GM23338 (cell line): Measurements from ENCODE around the gene FEM1A.

Experiments
- CREB1 ChIP-seq: fragments of 250-450 bp; sonication (Bioruptor Pico); IDR thresholded peaks from 2 replicates; pipeline ENCODE4 v1.5.0; 2020; ENCODE audit warnings: low read depth, mild to moderate bottlenecking, moderate library complexity
- EZH2 ChIP-seq: fragments of 200-600 bp; sonication (generic); IDR thresholded peaks from one replicate; pipeline ENCODE4 v1.8.0; 2017; ENCODE audit warnings: antibody characterized with exemption, mild to moderate bottlenecking, low read depth; ENCODE audit not compliant: unreplicated experiment
- EZH2phosphoT487 ChIP-seq: fragments of 200-600 bp; sonication (generic); IDR thresholded peaks from one replicate; pipeline ENCODE4 v1.8.1; 2018; ENCODE audit warnings: antibody characterized with exemption; ENCODE audit not compliant: unreplicated experiment
- JUNB ChIP-seq: IDR thresholded peaks from one replicate; pipeline ENCODE4 v1.6.1; 2016; ENCODE audit warnings: antibody characterized with exemption; ENCODE audit not compliant: unreplicated experiment
- POLR2AphosphoS5 ChIP-seq: IDR thresholded peaks from 2 replicates; pipeline ENCODE4 v1.6.1; 2016; ENCODE audit warnings: antibody characterized with exemption, low read depth
- ZNF114 ChIP-seq: fragments of 250-450 bp; sonication (Bioruptor Pico); IDR thresholded peaks from 2 replicates; pipeline ENCODE4 v1.5.0; 2020; ENCODE audit warnings: mild to moderate bottlenecking, moderate library complexity
- TF ChIP-seq, protein P1 (sequence below), 2 experiments: fragments of 200-600 bp in 1 of 2; sonication (generic) in 1 of 2; conservative IDR thresholded peaks; 2 replicates each; pipeline versions ENCODE4 v1.5.1 to v1.6.1; 2016 to 2017; ENCODE audit warnings: antibody characterized with exemption in 2 of 2, low read depth in 2 of 2, mild to moderate bottlenecking in 2 of 2, moderate library complexity in 1 of 2
- TF ChIP-seq, protein P2 (sequence below): IDR thresholded peaks from one replicate; pipeline ENCODE4 v1.6.1; 2018; ENCODE audit warnings: antibody characterized with exemption; ENCODE audit not compliant: unreplicated experiment
- TF ChIP-seq, protein P3 (sequence below): fragments of 250-450 bp; sonication (Bioruptor Pico); IDR thresholded peaks from 2 replicates; pipeline ENCODE4 v1.5.0; 2020; ENCODE audit warnings: mild to moderate bottlenecking, moderate library complexity

DNA sequence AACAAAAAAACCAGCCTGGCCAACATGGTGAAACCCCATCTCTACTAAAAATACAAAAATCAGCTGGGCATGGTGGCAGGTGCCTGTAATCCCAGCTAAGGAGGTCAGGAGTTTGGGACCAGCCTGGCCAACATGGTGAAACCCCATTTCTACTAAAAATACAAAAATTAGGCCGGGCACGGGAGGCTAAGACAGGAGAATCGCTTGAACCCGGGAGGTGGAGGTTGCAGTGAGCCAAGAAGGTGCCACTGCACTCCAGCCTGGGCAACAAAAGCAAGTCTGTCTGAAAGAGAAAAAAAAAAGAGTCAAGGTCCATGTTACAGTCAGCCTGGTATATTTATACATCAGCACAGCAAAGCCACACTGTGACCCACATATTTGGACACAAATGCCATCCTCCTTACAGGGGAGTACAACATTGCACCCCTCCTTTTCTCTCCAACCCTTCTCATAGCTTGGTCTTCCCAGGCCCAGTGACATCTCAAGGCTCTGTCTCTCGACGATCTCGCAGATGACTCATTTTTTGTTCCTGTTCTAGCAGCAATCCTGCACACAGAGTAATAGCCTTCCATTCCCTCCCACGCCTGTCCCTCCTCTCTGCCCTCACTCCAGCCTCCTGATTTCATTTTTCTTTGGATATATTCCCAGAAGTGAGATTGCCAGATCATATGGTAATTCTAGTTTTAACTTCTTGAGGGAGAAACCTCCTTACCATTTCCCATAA lies 46.9 kb upstream of the FEM1A start:
- TF ChIP-seq CREB1 (CRISPR knock-in tag), result no peak
- TF ChIP-seq, protein P1, sequence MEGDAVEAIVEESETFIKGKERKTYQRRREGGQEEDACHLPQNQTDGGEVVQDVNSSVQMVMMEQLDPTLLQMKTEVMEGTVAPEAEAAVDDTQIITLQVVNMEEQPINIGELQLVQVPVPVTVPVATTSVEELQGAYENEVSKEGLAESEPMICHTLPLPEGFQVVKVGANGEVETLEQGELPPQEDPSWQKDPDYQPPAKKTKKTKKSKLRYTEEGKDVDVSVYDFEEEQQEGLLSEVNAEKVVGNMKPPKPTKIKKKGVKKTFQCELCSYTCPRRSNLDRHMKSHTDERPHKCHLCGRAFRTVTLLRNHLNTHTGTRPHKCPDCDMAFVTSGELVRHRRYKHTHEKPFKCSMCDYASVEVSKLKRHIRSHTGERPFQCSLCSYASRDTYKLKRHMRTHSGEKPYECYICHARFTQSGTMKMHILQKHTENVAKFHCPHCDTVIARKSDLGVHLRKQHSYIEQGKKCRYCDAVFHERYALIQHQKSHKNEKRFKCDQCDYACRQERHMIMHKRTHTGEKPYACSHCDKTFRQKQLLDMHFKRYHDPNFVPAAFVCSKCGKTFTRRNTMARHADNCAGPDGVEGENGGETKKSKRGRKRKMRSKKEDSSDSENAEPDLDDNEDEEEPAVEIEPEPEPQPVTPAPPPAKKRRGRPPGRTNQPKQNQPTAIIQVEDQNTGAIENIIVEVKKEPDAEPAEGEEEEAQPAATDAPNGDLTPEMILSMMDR (conservative IDR thresholded peaks at IDR 0.05; ENCODE audit: low read depth in 2 of 2), result no peak
- no peak for TF ChIP-seq EZH2
- no peak for TF ChIP-seq EZH2phosphoT487
- TF ChIP-seq, protein P2, sequence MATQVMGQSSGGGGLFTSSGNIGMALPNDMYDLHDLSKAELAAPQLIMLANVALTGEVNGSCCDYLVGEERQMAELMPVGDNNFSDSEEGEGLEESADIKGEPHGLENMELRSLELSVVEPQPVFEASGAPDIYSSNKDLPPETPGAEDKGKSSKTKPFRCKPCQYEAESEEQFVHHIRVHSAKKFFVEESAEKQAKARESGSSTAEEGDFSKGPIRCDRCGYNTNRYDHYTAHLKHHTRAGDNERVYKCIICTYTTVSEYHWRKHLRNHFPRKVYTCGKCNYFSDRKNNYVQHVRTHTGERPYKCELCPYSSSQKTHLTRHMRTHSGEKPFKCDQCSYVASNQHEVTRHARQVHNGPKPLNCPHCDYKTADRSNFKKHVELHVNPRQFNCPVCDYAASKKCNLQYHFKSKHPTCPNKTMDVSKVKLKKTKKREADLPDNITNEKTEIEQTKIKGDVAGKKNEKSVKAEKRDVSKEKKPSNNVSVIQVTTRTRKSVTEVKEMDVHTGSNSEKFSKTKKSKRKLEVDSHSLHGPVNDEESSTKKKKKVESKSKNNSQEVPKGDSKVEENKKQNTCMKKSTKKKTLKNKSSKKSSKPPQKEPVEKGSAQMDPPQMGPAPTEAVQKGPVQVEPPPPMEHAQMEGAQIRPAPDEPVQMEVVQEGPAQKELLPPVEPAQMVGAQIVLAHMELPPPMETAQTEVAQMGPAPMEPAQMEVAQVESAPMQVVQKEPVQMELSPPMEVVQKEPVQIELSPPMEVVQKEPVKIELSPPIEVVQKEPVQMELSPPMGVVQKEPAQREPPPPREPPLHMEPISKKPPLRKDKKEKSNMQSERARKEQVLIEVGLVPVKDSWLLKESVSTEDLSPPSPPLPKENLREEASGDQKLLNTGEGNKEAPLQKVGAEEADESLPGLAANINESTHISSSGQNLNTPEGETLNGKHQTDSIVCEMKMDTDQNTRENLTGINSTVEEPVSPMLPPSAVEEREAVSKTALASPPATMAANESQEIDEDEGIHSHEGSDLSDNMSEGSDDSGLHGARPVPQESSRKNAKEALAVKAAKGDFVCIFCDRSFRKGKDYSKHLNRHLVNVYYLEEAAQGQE, result no peak
- no peak for TF ChIP-seq JUNB
- TF ChIP-seq POLR2AphosphoS5, result no peak
- TF ChIP-seq ZNF114 (CRISPR knock-in tag), result no peak
- TF ChIP-seq, protein P3, sequence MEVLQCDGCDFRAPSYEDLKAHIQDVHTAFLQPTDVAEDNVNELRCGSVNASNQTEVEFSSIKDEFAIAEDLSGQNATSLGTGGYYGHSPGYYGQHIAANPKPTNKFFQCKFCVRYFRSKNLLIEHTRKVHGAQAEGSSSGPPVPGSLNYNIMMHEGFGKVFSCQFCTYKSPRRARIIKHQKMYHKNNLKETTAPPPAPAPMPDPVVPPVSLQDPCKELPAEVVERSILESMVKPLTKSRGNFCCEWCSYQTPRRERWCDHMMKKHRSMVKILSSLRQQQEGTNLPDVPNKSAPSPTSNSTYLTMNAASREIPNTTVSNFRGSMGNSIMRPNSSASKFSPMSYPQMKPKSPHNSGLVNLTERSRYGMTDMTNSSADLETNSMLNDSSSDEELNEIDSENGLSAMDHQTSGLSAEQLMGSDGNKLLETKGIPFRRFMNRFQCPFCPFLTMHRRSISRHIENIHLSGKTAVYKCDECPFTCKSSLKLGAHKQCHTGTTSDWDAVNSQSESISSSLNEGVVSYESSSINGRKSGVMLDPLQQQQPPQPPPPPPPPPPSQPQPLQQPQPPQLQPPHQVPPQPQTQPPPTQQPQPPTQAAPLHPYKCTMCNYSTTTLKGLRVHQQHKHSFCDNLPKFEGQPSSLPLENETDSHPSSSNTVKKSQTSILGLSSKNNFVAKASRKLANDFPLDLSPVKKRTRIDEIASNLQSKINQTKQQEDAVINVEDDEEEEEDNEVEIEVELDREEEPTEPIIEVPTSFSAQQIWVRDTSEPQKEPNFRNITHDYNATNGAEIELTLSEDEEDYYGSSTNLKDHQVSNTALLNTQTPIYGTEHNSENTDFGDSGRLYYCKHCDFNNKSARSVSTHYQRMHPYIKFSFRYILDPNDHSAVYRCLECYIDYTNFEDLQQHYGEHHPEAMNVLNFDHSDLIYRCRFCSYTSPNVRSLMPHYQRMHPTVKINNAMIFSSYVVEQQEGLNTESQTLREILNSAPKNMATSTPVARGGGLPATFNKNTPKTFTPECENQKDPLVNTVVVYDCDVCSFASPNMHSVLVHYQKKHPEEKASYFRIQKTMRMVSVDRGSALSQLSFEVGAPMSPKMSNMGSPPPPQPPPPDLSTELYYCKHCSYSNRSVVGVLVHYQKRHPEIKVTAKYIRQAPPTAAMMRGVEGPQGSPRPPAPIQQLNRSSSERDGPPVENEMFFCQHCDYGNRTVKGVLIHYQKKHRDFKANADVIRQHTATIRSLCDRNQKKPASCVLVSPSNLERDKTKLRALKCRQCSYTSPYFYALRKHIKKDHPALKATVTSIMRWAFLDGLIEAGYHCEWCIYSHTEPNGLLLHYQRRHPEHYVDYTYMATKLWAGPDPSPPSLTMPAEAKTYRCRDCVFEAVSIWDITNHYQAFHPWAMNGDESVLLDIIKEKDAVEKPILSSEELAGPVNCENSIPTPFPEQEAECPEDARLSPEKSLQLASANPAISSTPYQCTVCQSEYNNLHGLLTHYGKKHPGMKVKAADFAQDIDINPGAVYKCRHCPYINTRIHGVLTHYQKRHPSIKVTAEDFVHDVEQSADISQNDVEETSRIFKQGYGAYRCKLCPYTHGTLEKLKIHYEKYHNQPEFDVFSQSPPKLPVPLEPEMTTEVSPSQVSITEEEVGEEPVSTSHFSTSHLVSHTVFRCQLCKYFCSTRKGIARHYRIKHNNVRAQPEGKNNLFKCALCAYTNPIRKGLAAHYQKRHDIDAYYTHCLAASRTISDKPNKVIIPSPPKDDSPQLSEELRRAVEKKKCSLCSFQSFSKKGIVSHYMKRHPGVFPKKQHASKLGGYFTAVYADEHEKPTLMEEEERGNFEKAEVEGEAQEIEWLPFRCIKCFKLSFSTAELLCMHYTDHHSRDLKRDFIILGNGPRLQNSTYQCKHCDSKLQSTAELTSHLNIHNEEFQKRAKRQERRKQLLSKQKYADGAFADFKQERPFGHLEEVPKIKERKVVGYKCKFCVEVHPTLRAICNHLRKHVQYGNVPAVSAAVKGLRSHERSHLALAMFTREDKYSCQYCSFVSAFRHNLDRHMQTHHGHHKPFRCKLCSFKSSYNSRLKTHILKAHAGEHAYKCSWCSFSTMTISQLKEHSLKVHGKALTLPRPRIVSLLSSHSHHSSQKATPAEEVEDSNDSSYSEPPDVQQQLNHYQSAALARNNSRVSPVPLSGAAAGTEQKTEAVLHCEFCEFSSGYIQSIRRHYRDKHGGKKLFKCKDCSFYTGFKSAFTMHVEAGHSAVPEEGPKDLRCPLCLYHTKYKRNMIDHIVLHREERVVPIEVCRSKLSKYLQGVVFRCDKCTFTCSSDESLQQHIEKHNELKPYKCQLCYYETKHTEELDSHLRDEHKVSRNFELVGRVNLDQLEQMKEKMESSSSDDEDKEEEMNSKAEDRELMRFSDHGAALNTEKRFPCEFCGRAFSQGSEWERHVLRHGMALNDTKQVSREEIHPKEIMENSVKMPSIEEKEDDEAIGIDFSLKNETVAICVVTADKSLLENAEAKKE, result no peak
